Measurements from ENCODE around the gene MST1R.

DNA sequence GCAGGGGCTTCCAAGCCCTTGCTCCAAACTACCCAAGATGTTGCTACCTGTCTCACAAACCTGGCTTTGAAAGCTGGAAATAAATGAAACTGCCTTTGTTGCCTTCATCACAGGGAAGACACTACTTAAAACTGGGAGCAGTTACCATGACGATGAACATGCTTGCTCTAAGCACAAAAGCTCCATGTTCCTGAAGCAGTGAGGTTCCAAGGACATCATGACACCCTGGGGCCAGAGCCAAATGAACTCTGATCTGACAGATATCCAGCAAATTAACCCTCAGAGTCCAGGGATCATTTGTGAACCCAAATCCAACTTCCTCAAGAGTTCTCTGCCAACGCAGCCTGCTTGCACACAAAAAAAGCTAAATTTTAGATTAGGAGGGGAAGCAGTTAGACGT lies 58.0 kb downstream of the MST1R start:
- no peak for TF ChIP-seq POLR2A (IDR thresholded peaks at IDR 0.05; ENCODE audit: low read depth, low read length)
- no peak for TF ChIP-seq POLR2AphosphoS5 (IDR thresholded peaks at IDR 0.05; ENCODE audit: low read depth, low read length)
- TF ChIP-seq PAX5 (IDR thresholded peaks at IDR 0.05; ENCODE audit: insufficient read depth, low read length, severe bottlenecking), result no peak
- TF ChIP-seq SPI1 (IDR thresholded peaks at IDR 0.05; ENCODE audit: low read depth, low read length), result no peak
